Stimulated activated CD4-positive, alpha-beta T cell treated with anti-CD3 and anti-CD28 coated beads, Interleukin-12 subunit alpha, Interleukin-12 subunit beta, amount 100 ng/mL, for 48 hours (primary cell): ENCODE results near the gene ZC3H18.

Experiments
- DNase-seq, 3 donors: peaks; one replicate each; pipeline ENCODE4 v3.0.0-alpha.2; 2020; ENCODE audit warnings: low read depth in 2 of 3, low spot score in 1 of 3

ZC3H18 gene

GRCh38 chr16:88619859-88620815 is 49.9 kb downstream of the ZC3H18 start:
- DNase-seq, result no peak

- no peak for DNase-seq
Observed at GRCh38 chr16:88622125-88622524, 51.9 kb downstream of the ZC3H18 start.

GRCh38 chr16:88622866-88623265 is 52.7 kb downstream of the ZC3H18 start:
- DNase-seq, result no peak

GRCh38 chr16:88623858-88624257 is 53.7 kb downstream of the ZC3H18 start:
- DNase-seq, result no peak

- DNase-seq, result no peak
Observed at GRCh38 chr16:88624481-88624880, 54.3 kb downstream of the ZC3H18 start.

GRCh38 chr16:88624977-88625576 is 54.9 kb downstream of the ZC3H18 start:
- no peak for DNase-seq

- no peak for DNase-seq
Observed at GRCh38 chr16:88626646-88627045, 56.4 kb downstream of the ZC3H18 start.

GRCh38 chr16:88627531-88628411 is 57.6 kb downstream of the ZC3H18 start:
- no peak for DNase-seq

GRCh38 chr16:88628512-88628974 is 58.3 kb downstream of the ZC3H18 start:
- DNase-seq, result no peak

GRCh38 chr16:88629835-88630234 is 59.6 kb downstream of the ZC3H18 start:
- DNase-seq, result no peak

- DNase-seq, result no peak
Observed at GRCh38 chr16:88630433-88630832, 60.2 kb downstream of the ZC3H18 start.

GRCh38 chr16:88630941-88631340 is 60.7 kb downstream of the ZC3H18 start:
- DNase-seq, result no peak

GRCh38 chr16:88631384-88631783 is 61.2 kb downstream of the ZC3H18 start:
- DNase-seq, result no peak

- no peak for DNase-seq
Observed at GRCh38 chr16:88631920-88632586, 61.9 kb downstream of the ZC3H18 start.

GRCh38 chr16:88632587-88632930 is 62.4 kb downstream of the ZC3H18 start:
- DNase-seq, result no peak

GRCh38 chr16:88633684-88634140 is 63.5 kb downstream of the ZC3H18 start:
- DNase-seq, result peak in 1 of 3 donors; percentile 41

- peak in 1 of 3 donors; percentile 42 for DNase-seq
Observed at GRCh38 chr16:88634141-88634993, 64.2 kb downstream of the ZC3H18 start.

- DNase-seq, result no peak
Observed at GRCh38 chr16:88634994-88635670, 64.9 kb downstream of the ZC3H18 start.

GRCh38 chr16:88635671-88636319 is 65.6 kb downstream of the ZC3H18 start:
- DNase-seq, result no peak
